WTC11 (cell line): ENCODE measurements around the gene SENP3. TPM values are rescaled to one million over a fixed set of nuclear protein-coding genes. Genes with fewer than 3 reads are reported as not detected.

Source experiments
- ATAC-seq: fragments of 200-7000 bp; cut with Tn5 transposase; 2 replicates; pipeline ENCODE4 v1.10.0; 2021; ENCODE audit warnings: mild to moderate bottlenecking, moderate library complexity
- CTCF ChIA-PET: fragments of 300-600 bp; sonication (Branson Sonifier 250); formaldehyde crosslinking; loops from one replicate; lab custom pipeline; 2021; ENCODE audit warnings: antibody characterized with exemption; lab: Charles Lee
- POLR2A ChIA-PET: fragments of 350-600 bp; sonication (Branson Sonifier 250); formaldehyde crosslinking; loops from one replicate; lab custom pipeline; 2021; ENCODE audit warnings: antibody characterized with exemption; lab: Charles Lee
- DNase-seq: peaks from one replicate; pipeline ENCODE4 v3.0.0; 2021; ENCODE audit warnings: low spot score
- H3K27ac Mint-ChIP-seq: 2 replicates; pipeline ENCODE4 v1.8.0; 2021; ENCODE audit warnings: mixed read lengths
- H3K27me3 Mint-ChIP-seq: 2 replicates; pipeline ENCODE4 v1.8.0; 2021; ENCODE audit warnings: low read depth, mild to moderate bottlenecking, moderate library complexity, mixed read lengths
- H3K36me3 Mint-ChIP-seq: 2 replicates; pipeline ENCODE4 v1.8.0; 2021; ENCODE audit warnings: mixed read lengths
- H3K4me1 Mint-ChIP-seq: 2 replicates; pipeline ENCODE4 v1.8.0; 2022; ENCODE audit warnings: mixed read lengths
- H3K4me3 Mint-ChIP-seq: 2 replicates; pipeline ENCODE4 v1.8.0; 2021; ENCODE audit warnings: mild to moderate bottlenecking, moderate library complexity, mixed read lengths
- H3K9me3 Mint-ChIP-seq: 2 replicates; pipeline ENCODE4 v1.8.0; 2021; ENCODE audit warnings: mixed read lengths
- ATF2 ChIP-seq: sonication (generic); formaldehyde crosslinking; IDR thresholded peaks from 2 replicates; pipeline ENCODE4 v1.8.1; 2022; ENCODE audit warnings: low read depth, missing genetic modification reagents, borderline replicate concordance
- CREB1 ChIP-seq: sonication (generic); formaldehyde crosslinking; IDR thresholded peaks from 2 replicates; pipeline ENCODE4 v1.8.0; 2023; ENCODE audit warnings: mild to moderate bottlenecking, missing genetic modification reagents
- E2F1 ChIP-seq: sonication (generic); formaldehyde crosslinking; IDR thresholded peaks from 2 replicates; pipeline ENCODE4 v1.8.0; 2022; ENCODE audit warnings: mild to moderate bottlenecking, missing genetic modification reagents
- ETV6 ChIP-seq: sonication (generic); formaldehyde crosslinking; IDR thresholded peaks from 2 replicates; pipeline ENCODE4 v1.8.1; 2022; ENCODE audit warnings: mild to moderate bottlenecking, missing genetic modification reagents
- FOXK1 ChIP-seq: sonication (generic); formaldehyde crosslinking; IDR thresholded peaks from 2 replicates; pipeline ENCODE4 v1.8.0; 2022; ENCODE audit warnings: mild to moderate bottlenecking, moderate library complexity, missing genetic modification reagents
- FOXP1 ChIP-seq: sonication (generic); formaldehyde crosslinking; IDR thresholded peaks from 2 replicates; pipeline ENCODE4 v1.8.0; 2022; ENCODE audit warnings: missing genetic modification reagents, mild to moderate bottlenecking, moderate library complexity, borderline replicate concordance
- GTF2I ChIP-seq: fragments of 250-450 bp; sonication (Bioruptor Pico); conservative IDR thresholded peaks from 2 replicates; pipeline ENCODE4 v1.4.0; 2021; ENCODE audit warnings: mild to moderate bottlenecking
- MAX ChIP-seq: sonication (generic); formaldehyde crosslinking; IDR thresholded peaks from 2 replicates; pipeline ENCODE4 v1.8.0; 2022; ENCODE audit warnings: mild to moderate bottlenecking, missing genetic modification reagents
- RELA ChIP-seq: sonication (generic); formaldehyde crosslinking; IDR thresholded peaks from 2 replicates; pipeline ENCODE4 v1.8.1; 2022; ENCODE audit warnings: missing genetic modification reagents, mild to moderate bottlenecking, borderline replicate concordance
- SMAD3 ChIP-seq: sonication (generic); formaldehyde crosslinking; IDR thresholded peaks from 2 replicates; pipeline ENCODE4 v1.8.0; 2022; ENCODE audit warnings: missing genetic modification reagents, mild to moderate bottlenecking, borderline replicate concordance
- TP53 ChIP-seq: sonication (generic); formaldehyde crosslinking; IDR thresholded peaks from 2 replicates; pipeline ENCODE4 v1.8.1; 2023; ENCODE audit warnings: mild to moderate bottlenecking, missing genetic modification reagents
- USF1 ChIP-seq: sonication (generic); formaldehyde crosslinking; IDR thresholded peaks from 2 replicates; pipeline ENCODE4 v1.8.0; 2022; ENCODE audit warnings: mild to moderate bottlenecking, missing genetic modification reagents
- USF2 ChIP-seq: sonication (generic); formaldehyde crosslinking; IDR thresholded peaks from 2 replicates; pipeline ENCODE4 v1.8.1; 2023; ENCODE audit warnings: mild to moderate bottlenecking, missing genetic modification reagents, moderate library complexity
- ZNF232 ChIP-seq: sonication (generic); formaldehyde crosslinking; IDR thresholded peaks from 2 replicates; pipeline ENCODE4 v1.8.0; 2022; ENCODE audit warnings: mild to moderate bottlenecking, missing genetic modification reagents
- ZNF423 ChIP-seq: fragments of 250-450 bp; sonication (Bioruptor Pico); IDR thresholded peaks from 2 replicates; pipeline ENCODE4 v2.1.2; 2022; ENCODE audit warnings: mild to moderate bottlenecking, moderate library complexity
- total RNA-seq: library from RNA; stranded (reverse); gene quantifications from 3 replicates; pipeline ENCODE4 v1.2.3, GENCODE V29; 2021
- TF ChIP-seq, protein P1 (sequence below): sonication (generic); formaldehyde crosslinking; IDR thresholded peaks from 2 replicates; pipeline ENCODE4 v1.8.1; 2023; ENCODE audit warnings: mild to moderate bottlenecking, missing genetic modification reagents, borderline replicate concordance
- TF ChIP-seq, protein P2 (sequence below): fragments of 200-600 bp; IDR thresholded peaks from 2 replicates; pipeline ENCODE4 v1.8.0; 2022; ENCODE audit warnings: antibody characterized with exemption
- TF ChIP-seq, protein P3 (sequence below): fragments of 250-450 bp; sonication (Bioruptor Pico); conservative IDR thresholded peaks from 2 replicates; pipeline ENCODE4 v1.9.0; 2021; ENCODE audit warnings: mild to moderate bottlenecking
- TF ChIP-seq, protein P4 (sequence below): sonication (generic); formaldehyde crosslinking; IDR thresholded peaks from 2 replicates; pipeline ENCODE4 v1.8.0; 2023; ENCODE audit warnings: mild to moderate bottlenecking, missing genetic modification reagents

The SENP3 gene
- total RNA-seq, 1 experiment from 2014 or later, result 85.4 TPM

DNA sequence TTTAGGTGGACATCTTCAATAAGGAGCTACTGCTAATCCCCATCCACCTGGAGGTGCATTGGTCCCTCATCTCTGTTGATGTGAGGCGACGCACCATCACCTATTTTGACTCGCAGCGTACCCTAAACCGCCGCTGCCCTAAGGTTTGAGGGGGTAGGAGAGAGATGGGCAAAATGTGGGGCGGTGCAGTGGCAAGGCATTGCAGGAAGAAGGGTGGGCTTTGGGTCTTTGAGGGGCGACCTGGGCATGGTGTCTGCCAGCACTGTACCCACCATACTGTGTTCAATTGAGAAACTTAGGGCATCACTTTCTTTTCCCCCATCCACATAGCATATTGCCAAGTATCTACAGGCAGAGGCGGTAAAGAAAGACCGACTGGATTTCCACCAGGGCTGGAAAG is 8.6 kb downstream of the SENP3 start (continued):
- no peak for TF ChIP-seq E2F1 (CRISPR knock-in tag)
- TF ChIP-seq GTF2I (CRISPR knock-in tag), result no peak

DNA sequence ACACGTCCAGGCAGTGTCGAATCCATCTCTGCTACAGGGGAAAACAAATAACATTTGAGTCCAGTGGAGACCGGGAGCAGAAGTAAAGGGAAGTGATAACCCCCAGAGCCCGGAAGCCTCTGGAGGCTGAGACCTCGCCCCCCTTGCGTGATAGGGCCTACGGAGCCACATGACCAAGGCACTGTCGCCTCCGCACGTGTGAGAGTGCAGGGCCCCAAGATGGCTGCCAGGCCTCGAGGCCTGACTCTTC is 10.5 kb downstream of the SENP3 start:
- Mint-ChIP-seq H3K9me3 (no peaks in the 10 kb centered on the region), H3K27ac (peak overlapping the region; percentile 100), H3K36me3 (peaks cover 71% of the 10 kb centered on the region), H3K27me3 (no peaks in the 10 kb centered on the region), H3K4me1 (peaks cover 41% of the 10 kb centered on the region), H3K4me3 (peak overlapping the region; percentile 93)
- DNase-seq (no peak), ATAC-seq (peak; percentile 89; the same call in 1 of the 2 replicates)
- POLR2A ChIA-PET, result interaction anchor here (0.6 to 3.5 kb wide), 4 partner anchors 11 to 169 kb away, joined by 3 to 22 read pairs (median 4); partner anchors contain the start of genes MPDU1, TMEM256 and TNFSF13
- CTCF ChIA-PET, result interaction anchor here (1.0 to 3.4 kb wide), 4 partner anchors 10 to 101 kb away, joined by 3 to 22 read pairs (median 4); partner anchors contain the start of genes SENP3 and SOX15
- TF ChIP-seq ATF2 (CRISPR knock-in tag), result no peak
- no peak for TF ChIP-seq RELA (CRISPR knock-in tag)
- TF ChIP-seq, protein P1, sequence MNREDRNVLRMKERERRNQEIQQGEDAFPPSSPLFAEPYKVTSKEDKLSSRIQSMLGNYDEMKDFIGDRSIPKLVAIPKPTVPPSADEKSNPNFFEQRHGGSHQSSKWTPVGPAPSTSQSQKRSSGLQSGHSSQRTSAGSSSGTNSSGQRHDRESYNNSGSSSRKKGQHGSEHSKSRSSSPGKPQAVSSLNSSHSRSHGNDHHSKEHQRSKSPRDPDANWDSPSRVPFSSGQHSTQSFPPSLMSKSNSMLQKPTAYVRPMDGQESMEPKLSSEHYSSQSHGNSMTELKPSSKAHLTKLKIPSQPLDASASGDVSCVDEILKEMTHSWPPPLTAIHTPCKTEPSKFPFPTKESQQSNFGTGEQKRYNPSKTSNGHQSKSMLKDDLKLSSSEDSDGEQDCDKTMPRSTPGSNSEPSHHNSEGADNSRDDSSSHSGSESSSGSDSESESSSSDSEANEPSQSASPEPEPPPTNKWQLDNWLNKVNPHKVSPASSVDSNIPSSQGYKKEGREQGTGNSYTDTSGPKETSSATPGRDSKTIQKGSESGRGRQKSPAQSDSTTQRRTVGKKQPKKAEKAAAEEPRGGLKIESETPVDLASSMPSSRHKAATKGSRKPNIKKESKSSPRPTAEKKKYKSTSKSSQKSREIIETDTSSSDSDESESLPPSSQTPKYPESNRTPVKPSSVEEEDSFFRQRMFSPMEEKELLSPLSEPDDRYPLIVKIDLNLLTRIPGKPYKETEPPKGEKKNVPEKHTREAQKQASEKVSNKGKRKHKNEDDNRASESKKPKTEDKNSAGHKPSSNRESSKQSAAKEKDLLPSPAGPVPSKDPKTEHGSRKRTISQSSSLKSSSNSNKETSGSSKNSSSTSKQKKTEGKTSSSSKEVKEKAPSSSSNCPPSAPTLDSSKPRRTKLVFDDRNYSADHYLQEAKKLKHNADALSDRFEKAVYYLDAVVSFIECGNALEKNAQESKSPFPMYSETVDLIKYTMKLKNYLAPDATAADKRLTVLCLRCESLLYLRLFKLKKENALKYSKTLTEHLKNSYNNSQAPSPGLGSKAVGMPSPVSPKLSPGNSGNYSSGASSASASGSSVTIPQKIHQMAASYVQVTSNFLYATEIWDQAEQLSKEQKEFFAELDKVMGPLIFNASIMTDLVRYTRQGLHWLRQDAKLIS (CRISPR knock-in tag), result 0 out of 2 replicates have a peak, but pooled peaks have one; percentile 26
- TF ChIP-seq ZNF423 (CRISPR knock-in tag), result no peak
- TF ChIP-seq SMAD3 (CRISPR knock-in tag), result peak; percentile 90; the same call in 1 of the 2 replicates
- TF ChIP-seq CREB1, result peak; percentile 75; the same call in 1 of the 2 replicates
- TF ChIP-seq, protein P2, sequence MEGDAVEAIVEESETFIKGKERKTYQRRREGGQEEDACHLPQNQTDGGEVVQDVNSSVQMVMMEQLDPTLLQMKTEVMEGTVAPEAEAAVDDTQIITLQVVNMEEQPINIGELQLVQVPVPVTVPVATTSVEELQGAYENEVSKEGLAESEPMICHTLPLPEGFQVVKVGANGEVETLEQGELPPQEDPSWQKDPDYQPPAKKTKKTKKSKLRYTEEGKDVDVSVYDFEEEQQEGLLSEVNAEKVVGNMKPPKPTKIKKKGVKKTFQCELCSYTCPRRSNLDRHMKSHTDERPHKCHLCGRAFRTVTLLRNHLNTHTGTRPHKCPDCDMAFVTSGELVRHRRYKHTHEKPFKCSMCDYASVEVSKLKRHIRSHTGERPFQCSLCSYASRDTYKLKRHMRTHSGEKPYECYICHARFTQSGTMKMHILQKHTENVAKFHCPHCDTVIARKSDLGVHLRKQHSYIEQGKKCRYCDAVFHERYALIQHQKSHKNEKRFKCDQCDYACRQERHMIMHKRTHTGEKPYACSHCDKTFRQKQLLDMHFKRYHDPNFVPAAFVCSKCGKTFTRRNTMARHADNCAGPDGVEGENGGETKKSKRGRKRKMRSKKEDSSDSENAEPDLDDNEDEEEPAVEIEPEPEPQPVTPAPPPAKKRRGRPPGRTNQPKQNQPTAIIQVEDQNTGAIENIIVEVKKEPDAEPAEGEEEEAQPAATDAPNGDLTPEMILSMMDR, result no peak
- no peak for TF ChIP-seq ETV6
- no peak; the same call in 1 of the 2 replicates for TF ChIP-seq FOXP1 (CRISPR knock-in tag)
- TF ChIP-seq, protein P3, sequence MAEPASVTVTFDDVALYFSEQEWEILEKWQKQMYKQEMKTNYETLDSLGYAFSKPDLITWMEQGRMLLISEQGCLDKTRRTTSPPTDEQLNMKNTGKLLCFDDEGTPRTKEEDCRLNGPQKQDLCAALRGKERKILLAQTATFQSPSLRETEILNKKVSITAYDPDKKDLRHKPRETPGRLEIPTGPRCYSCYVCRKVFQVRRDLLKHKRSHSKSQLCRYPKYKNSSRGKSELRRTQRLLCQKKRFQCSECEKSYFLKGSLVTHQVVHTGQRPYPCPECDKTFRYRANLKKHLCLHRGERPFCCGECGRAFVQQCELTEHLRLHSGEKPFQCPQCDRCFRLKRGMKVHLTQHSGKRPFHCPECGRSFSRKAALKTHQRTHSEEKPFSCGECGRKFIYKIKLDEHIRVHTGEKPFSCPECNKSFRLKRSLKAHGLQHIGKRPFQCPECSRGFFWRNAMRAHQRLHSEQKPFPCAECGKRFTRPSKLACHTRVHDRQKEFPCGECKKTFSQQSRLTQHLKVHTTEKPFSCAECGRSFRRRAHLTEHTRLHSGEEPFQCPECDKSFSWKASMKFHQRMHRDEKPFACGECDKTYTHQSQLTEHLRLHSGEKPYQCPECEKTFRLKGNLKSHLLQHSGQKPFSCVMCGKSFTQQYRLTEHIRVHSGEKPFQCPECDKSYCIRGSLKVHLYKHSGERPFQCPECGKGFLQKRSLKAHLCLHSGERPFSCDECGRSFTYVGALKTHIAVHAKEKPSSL, result no peak
- no peak; the same call in 1 of the 2 replicates for TF ChIP-seq FOXK1 (CRISPR knock-in tag)
- peak; percentile 96 for TF ChIP-seq USF1 (CRISPR knock-in tag)
- peak; percentile 84; the same call in 1 of the 2 replicates for TF ChIP-seq ZNF232 (CRISPR knock-in tag)
- peak; percentile 99 for TF ChIP-seq MAX (CRISPR knock-in tag)
- TF ChIP-seq TP53 (CRISPR knock-in tag), result no peak; the same call in 1 of the 2 replicates
- TF ChIP-seq USF2 (CRISPR knock-in tag), result peak; percentile 96
- TF ChIP-seq, protein P4, sequence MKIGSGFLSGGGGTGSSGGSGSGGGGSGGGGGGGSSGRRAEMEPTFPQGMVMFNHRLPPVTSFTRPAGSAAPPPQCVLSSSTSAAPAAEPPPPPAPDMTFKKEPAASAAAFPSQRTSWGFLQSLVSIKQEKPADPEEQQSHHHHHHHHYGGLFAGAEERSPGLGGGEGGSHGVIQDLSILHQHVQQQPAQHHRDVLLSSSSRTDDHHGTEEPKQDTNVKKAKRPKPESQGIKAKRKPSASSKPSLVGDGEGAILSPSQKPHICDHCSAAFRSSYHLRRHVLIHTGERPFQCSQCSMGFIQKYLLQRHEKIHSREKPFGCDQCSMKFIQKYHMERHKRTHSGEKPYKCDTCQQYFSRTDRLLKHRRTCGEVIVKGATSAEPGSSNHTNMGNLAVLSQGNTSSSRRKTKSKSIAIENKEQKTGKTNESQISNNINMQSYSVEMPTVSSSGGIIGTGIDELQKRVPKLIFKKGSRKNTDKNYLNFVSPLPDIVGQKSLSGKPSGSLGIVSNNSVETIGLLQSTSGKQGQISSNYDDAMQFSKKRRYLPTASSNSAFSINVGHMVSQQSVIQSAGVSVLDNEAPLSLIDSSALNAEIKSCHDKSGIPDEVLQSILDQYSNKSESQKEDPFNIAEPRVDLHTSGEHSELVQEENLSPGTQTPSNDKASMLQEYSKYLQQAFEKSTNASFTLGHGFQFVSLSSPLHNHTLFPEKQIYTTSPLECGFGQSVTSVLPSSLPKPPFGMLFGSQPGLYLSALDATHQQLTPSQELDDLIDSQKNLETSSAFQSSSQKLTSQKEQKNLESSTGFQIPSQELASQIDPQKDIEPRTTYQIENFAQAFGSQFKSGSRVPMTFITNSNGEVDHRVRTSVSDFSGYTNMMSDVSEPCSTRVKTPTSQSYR (CRISPR knock-in tag), result 0 out of 2 replicates have a peak, but pooled peaks have one; percentile 9
